ENCODE data around the gene TUBA3E. TPM values are rescaled to one million over a fixed set of nuclear protein-coding genes. Genes with fewer than 3 reads are reported as not detected.

The TUBA3E gene
- total RNA-seq, result not detected in 2 replicates

GRCh38 chr2:130198343-130198742, at the start of gene TUBA3E:
Gene TUBA3E (minus strand): TSS chr2:130198439. CDS start chr2:130198360, 79 bp downstream.

GRCh38 chr2:130181880-130182682, 16.2 kb downstream of the TUBA3E start, which contains the start of gene MZT2B:
Gene MZT2B (plus strand): TSS chr2:130182262. CDS start chr2:130182283, 21 bp downstream.

GRCh38 chr2:130181325-130181879, 16.8 kb downstream of the TUBA3E start, which contains the start of gene SMPD4:
Gene SMPD4 (minus strand): TSS chr2:130181602. CDS start chr2:130176592, 5,010 bp downstream.

GRCh38 chr2:130145006-130145414, 53.2 kb downstream of the TUBA3E start, which contains the start of gene CCDC74B:
Gene CCDC74B (minus strand): TSS chr2:130145112. CDS start chr2:130144996, 116 bp downstream.

Other genes with a start within 250 kb of the TUBA3E start
- not detected in 2 replicates for gene RAB6C, start 218.8 kb downstream of the TUBA3E start, total RNA-seq
- not detected in 2 replicates for gene POTEF, start 69.2 kb downstream of the TUBA3E start, total RNA-seq
- 4.8 and 9.3 TPM in 2 replicates for gene CCDC74B, start 53.3 kb downstream of the TUBA3E start, total RNA-seq
- gene SMPD4, start 16.8 kb downstream of the TUBA3E start, total RNA-seq, result 18.5 and 31.0 TPM in 2 replicates
- 163 and 176 TPM in 2 replicates for gene MZT2B, start 16.2 kb downstream of the TUBA3E start, total RNA-seq
- gene IMP4, start 144.5 kb upstream of the TUBA3E start, total RNA-seq, result 64.4 and 68.8 TPM in 2 replicates
- gene PTPN18, start 157.6 kb upstream of the TUBA3E start, total RNA-seq, result 11.6 and 19.6 TPM in 2 replicates